HG02571 (cell line): ENCODE data around the gene ACOT11.
"Not testable (repeated sequence)": the region's sequence is repeated elsewhere in the genome, so short reads cannot be mapped to it uniquely, and the experiment has no call there.

Experiments
- ATAC-seq: cut with Tn5 transposase; IDR thresholded peaks from one replicate; pipeline ENCODE4 v1.9.1; 2021; ENCODE audit warnings: mild to moderate bottlenecking, moderate library complexity; ENCODE audit not compliant: unreplicated experiment

Gene ACOT11

GRCh38 chr1:54536656-54537055, 11.4 kb upstream of the ACOT11 start:
- ATAC-seq, result not testable (repeated sequence)

- no peak for ATAC-seq
Measured at GRCh38 chr1:54537611-54538010, 10.4 kb upstream of the ACOT11 start.

GRCh38 chr1:54538538-54538937, 9.5 kb upstream of the ACOT11 start:
- ATAC-seq, result no peak

- no peak for ATAC-seq
Measured at GRCh38 chr1:54540582-54541295, 7.3 kb upstream of the ACOT11 start.

GRCh38 chr1:54542120-54542961, 5.7 kb upstream of the ACOT11 start:
- ATAC-seq, result peak; percentile 52

GRCh38 chr1:54542962-54543539, 5.0 kb upstream of the ACOT11 start:
- no peak for ATAC-seq

- no peak for ATAC-seq
Measured at GRCh38 chr1:54543729-54544496, 4.1 kb upstream of the ACOT11 start.

- no peak for ATAC-seq
Measured at GRCh38 chr1:54545916-54546635, 2.0 kb upstream of the ACOT11 start.

GRCh38 chr1:54546651-54547401, 1.2 kb upstream of the ACOT11 start:
- no peak for ATAC-seq

GRCh38 chr1:54548389-54549044, 489 bp downstream of the ACOT11 start:
- no peak for ATAC-seq

- ATAC-seq, result no peak
Measured at GRCh38 chr1:54549181-54549924, 1.3 kb downstream of the ACOT11 start.

- no peak for ATAC-seq
Measured at GRCh38 chr1:54551891-54552290, 3.9 kb downstream of the ACOT11 start.

GRCh38 chr1:54553602-54554313, 5.7 kb downstream of the ACOT11 start:
- ATAC-seq, result no peak

- ATAC-seq, result no peak
Measured at GRCh38 chr1:54556110-54556509, 8.1 kb downstream of the ACOT11 start.

GRCh38 chr1:54557671-54558355, 9.8 kb downstream of the ACOT11 start:
- no peak for ATAC-seq

- no peak for ATAC-seq
Measured at GRCh38 chr1:54558434-54559030, 10.5 kb downstream of the ACOT11 start.

GRCh38 chr1:54559111-54559548, 11.1 kb downstream of the ACOT11 start:
- ATAC-seq, result no peak
